ENCODE results near the gene FZD7. TPM values are rescaled to one million over a fixed set of nuclear protein-coding genes. Genes with fewer than 3 reads are reported as not detected.

FZD7 gene
- total RNA-seq, 1 donor from 2014 or later: 32.5 TPM

GRCh38 chr2:202025816-202026215, 7.8 kb upstream of the FZD7 start:
- intact Hi-C loops (cut with DNase I): no loop called here
- Histone ChIP-seq H3K9me3 (no peaks in the 10 kb centered on the region), H3K4me3 (no peak overlapping the region), H3K4me1 (no peaks in the 10 kb centered on the region), H3K27me3 (no peaks in the 10 kb centered on the region), H3K27ac (no peak overlapping the region), H3K36me3 (no peaks in the 10 kb centered on the region)
- DNase-seq (ENCODE audit: low spot score in 2 of 2): no peak
- TF ChIP-seq CTCF (IDR thresholded peaks at IDR 0.05): no peak

- no peak for DNase-seq (ENCODE audit: low spot score in 2 of 2)
- TF ChIP-seq CTCF (IDR thresholded peaks at IDR 0.05): no peak
- no peaks in the 10 kb centered on the region for H3K36me3 ChIP-seq
- H3K27me3 ChIP-seq: no peaks in the 10 kb centered on the region
- no peak overlapping the region for H3K4me3 ChIP-seq
- H3K4me1 ChIP-seq: no peaks in the 10 kb centered on the region
- H3K27ac ChIP-seq: no peak overlapping the region
- no peaks in the 10 kb centered on the region for H3K9me3 ChIP-seq
- intact Hi-C loops (cut with DNase I): no loop called here
These were observed 7.1 kb upstream of the FZD7 start for GRCh38 chr2:202026507-202026906.

DNA sequence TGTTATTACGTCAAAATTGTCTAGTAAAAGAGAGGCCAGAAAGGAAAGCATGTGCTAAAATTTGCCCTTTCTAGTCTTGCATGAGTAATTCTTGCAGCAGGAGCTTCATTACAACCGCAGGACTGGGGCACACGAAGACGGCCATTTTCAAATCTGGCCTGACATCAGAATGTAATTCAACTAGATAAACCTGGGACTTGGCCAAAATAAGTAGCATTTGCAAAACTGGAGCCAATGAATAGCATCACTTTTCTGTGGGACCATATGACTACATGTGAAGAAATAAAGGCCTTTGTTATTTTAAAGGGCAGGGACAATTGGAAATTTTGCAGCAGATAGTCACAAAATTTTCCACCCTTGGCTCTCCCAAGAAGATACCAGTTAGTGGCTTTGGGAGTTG, 3.0 kb upstream of the FZD7 start:
- no peaks in the 10 kb centered on the region for H3K36me3 ChIP-seq
- TF ChIP-seq CTCF (IDR thresholded peaks at IDR 0.05): no peak
- intact Hi-C loops (cut with DNase I): loop anchor here (5.0 to 10.0 kb wide), 5 partner anchors 147 to 913 kb away; partner anchors contain the start of genes BMPR2, CFLAR, FAM117B and TMEM237
- no peak overlapping the region for H3K4me3 ChIP-seq
- DNase-seq (ENCODE audit: low spot score in 2 of 2): no peak
- H3K9me3 ChIP-seq: no peaks in the 10 kb centered on the region
- no peaks in the 10 kb centered on the region for H3K27me3 ChIP-seq
- H3K4me1 ChIP-seq: peaks cover 0 to 7% of the 10 kb centered on the region in 2 donors
- no peak overlapping the region for H3K27ac ChIP-seq

DNA sequence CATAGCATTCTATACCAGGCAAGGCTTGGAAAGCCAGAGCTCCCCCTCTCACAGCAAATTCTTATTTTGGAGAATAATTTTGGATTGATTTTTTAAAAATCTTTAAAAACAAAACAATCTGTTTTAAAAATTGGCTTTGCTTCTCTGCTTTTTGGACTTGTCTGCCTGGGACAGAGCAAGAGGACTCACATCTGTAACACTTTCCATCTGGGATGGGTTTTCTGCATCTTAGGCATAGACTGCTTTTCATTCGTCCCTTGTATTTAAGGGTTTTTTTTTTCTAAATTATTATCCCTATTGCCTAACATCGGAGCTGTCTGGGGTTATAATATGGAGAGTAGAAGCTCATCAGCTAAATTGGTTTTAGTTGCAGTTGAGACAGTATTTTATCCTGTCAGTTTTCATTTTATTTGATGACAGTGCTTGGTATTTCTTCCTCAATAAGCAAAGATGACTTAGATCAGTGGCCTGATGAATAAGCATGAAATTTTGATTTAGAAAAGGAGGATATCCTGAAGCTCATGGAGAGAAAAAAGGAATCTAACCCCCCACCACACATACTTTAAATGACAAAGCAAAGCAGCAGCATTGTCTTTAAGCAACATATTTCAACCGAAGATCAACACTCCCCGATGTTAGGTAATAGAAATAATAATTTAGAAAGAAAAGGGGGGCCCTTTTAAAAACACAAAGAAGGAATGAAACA, 2.3 kb upstream of the FZD7 start:
- H3K27ac ChIP-seq: peak overlapping the region; percentile 95 to 96
- no peaks in the 10 kb centered on the region for H3K9me3 ChIP-seq
- peak overlapping the region in 1 of 2 donors; percentile 61 for H3K4me3 ChIP-seq
- DNase-seq (ENCODE audit: low spot score in 2 of 2): no peak
- H3K27me3 ChIP-seq: no peaks in the 10 kb centered on the region
- no peak for TF ChIP-seq CTCF (IDR thresholded peaks at IDR 0.05)
- no peaks in the 10 kb centered on the region for H3K36me3 ChIP-seq
- intact Hi-C loops (cut with DNase I): loop anchor here (5.0 to 10.0 kb wide), 5 partner anchors 146 to 914 kb away; partner anchors contain the start of genes BMPR2, CFLAR, FAM117B and TMEM237
- H3K4me1 ChIP-seq: peaks cover 0 to 11% of the 10 kb centered on the region in 2 donors

- DNase-seq (ENCODE audit: low spot score in 2 of 2): peak in 1 of 2 donors; percentile 78
- H3K36me3 ChIP-seq: no peaks in the 10 kb centered on the region
- H3K27ac ChIP-seq: peak overlapping the region; percentile 95 to 96
- H3K4me1 ChIP-seq: peaks cover 0 to 15% of the 10 kb centered on the region in 2 donors
- no peaks in the 10 kb centered on the region for H3K27me3 ChIP-seq
- TF ChIP-seq CTCF (IDR thresholded peaks at IDR 0.05): no peak
- H3K9me3 ChIP-seq: no peaks in the 10 kb centered on the region
- intact Hi-C loops (cut with DNase I): loop anchor here (2.0 to 10.0 kb wide), 6 partner anchors 144 to 916 kb away; partner anchors contain the start of genes ALS2, BMPR2, CFLAR and FAM117B
- H3K4me3 ChIP-seq: peak overlapping the region; percentile 61 to 81
These were observed 774 bp upstream of the FZD7 start for GRCh38 chr2:202032846-202033316.
